Heart left ventricle (tissue), 16 donors: ENCODE results near the gene MPPE1. TPM values are rescaled to one million over a fixed set of nuclear protein-coding genes. Genes with fewer than 3 reads are reported as not detected.

ENCODE experiments used
- ATAC-seq, 4 donors: fragments of 200-7000 bp; cut with Tn5 transposase; one replicate each; pipeline ENCODE4 v1.9.1; 2020 to 2022; ENCODE audit warnings: moderate library complexity in 4 of 4, mild to moderate bottlenecking in 3 of 4, moderate number of reproducible peaks in 1 of 4
- DNase-seq, 5 donors: peaks; one replicate each; pipeline ENCODE4 v3.0.0-alpha.2; 2020
- H3K27ac ChIP-seq, 12 donors: fragments of 200-600 bp; sonication (generic) in 4 of 12; one replicate each; pipeline versions ENCODE4 v1.5.0 to v1.8.0; 2016 to 2022; ENCODE audit warnings: mild to moderate bottlenecking in 2 of 12
- H3K27me3 ChIP-seq, 9 donors: fragments of 200-600 bp; sonication (generic) in 2 of 9; one replicate each; pipeline versions ENCODE4 v1.5.1 to v1.8.0; 2016 to 2022; ENCODE audit warnings: mild to moderate bottlenecking in 3 of 9
- H3K36me3 ChIP-seq, 9 donors: fragments of 200-600 bp; sonication (generic) in 2 of 9; one replicate each; pipeline versions ENCODE4 v1.5.0 to v1.8.0; 2018 to 2022; ENCODE audit warnings: mild to moderate bottlenecking in 2 of 9
- H3K4me1 ChIP-seq, 12 donors: fragments of 200-600 bp; sonication (generic) in 4 of 12; one replicate each; pipeline versions ENCODE4 v1.5.0 to v1.8.0; 2016 to 2022; ENCODE audit warnings: mild to moderate bottlenecking in 3 of 12
- H3K4me3 ChIP-seq, 12 donors: fragments of 200-600 bp; sonication (generic) in 4 of 12; one replicate each; pipeline versions ENCODE4 v1.5.0 to v1.8.0; 2017 to 2022; ENCODE audit warnings: mild to moderate bottlenecking in 9 of 12, moderate library complexity in 4 of 12
- H3K9me3 ChIP-seq, 12 donors: fragments of 200-600 bp; sonication (generic) in 4 of 12; one replicate each; pipeline versions ENCODE4 v1.5.0 to v1.8.0; 2016 to 2022; ENCODE audit warnings: mild to moderate bottlenecking in 1 of 12
- CTCF ChIP-seq, 12 donors: fragments of 200-600 bp; sonication (generic) in 4 of 12; IDR thresholded peaks; one replicate each; pipeline versions ENCODE4 v1.5.0 to v1.8.0; 2018 to 2022; ENCODE audit warnings: antibody characterized with exemption in 12 of 12, mild to moderate bottlenecking in 5 of 12
- POLR2A ChIP-seq, 2 donors: fragments of 450-650 bp; IDR thresholded peaks; one replicate each; pipeline ENCODE4 v1.6.1; 2017; ENCODE audit warnings: antibody characterized with exemption in 2 of 2, mild to moderate bottlenecking in 2 of 2, moderate library complexity in 2 of 2
- WGBS, 4 donors: extraction: QIAGEN DNeasy Blood & Tissue Kit in 2 of 4; methylation state at CpG; one replicate each; pipeline versions ENCODE4 v1.1.5 to v1.1.7; 2013 to 2018; 5-methylcytosine and 5-hydroxymethylcytosine counted together
- intact Hi-C, 10 donors: fragments of 100-400 bp; cut with DNase I; formaldehyde crosslinking; loops; one replicate each; pipeline versions ENCODE4 v1.11.1 to v1.14.2; 2022
- polyA plus RNA-seq, 2 donors: library from polyadenylated mRNA; stranded (reverse); fragments of 200-250 nt; gene quantifications; one replicate each; pipeline ENCODE4 v1.2.3, GENCODE V29; 2013
- total RNA-seq, 9 donors: library from RNA; depleted of rRNA in 2 of 9; stranded (reverse); fragments of >200 nt in 2 of 9; fragmentation: NEBNext Ultra II Directional in 3 of 9; extraction: Animal tissue kit (Norgen Biotek cat#: 25700) in 3 of 9; gene quantifications; one replicate each; pipeline versions ENCODE4 v1.1.0 to v1.2.4, GENCODE V29; 2016 to 2023
- donor health status: ischemic (EF 13 %, LVEDD 7.1; RV severe dilation, severe dysfunction).
- donor health status: healthy with polysubstance abuse.
- donor health status: DM: no; HTN: yes; CAD: no.
- donor health status: DM: no; HTN: no; CAD: no.
- donor health status: ischemic (EF 25% LVEDD 6.9; RV normal size, moderate dysfunction).
- donor health status: ischemic (EF 25% LVEDD 5.7; RV mildly dilated, moderate dysfunction).
- donor health status: healthy.
- donor health status: DM: yes; HTN: yes; CAD: no.
- donor health status: ischemic (EF 35%, LVEDD 5.7; RV mildly dilated, moderate dysfunction).
- donor health status: nonischemic (EF 11% LVEDD 7.7; RV severe dilation, severe dysfunction).
- donor health status: DM: yes; HTN: yes; CAD: no.
- donor health status: PGD.
- donor health status: ischemic (EF 29% LVEDD 5.4; RV normal size, mild dysfunction).
- donor health status: nonischemic (EF 23%, LVEDD 6.1; RV moderate dilation, normal function).

Gene MPPE1
- total and polyA plus RNA-seq, 11 donors: 17.8 to 45.5 (median 29.6) TPM

GRCh38 chr18:11842562-11842961, 65.6 kb downstream of the MPPE1 start:
- TF ChIP-seq CTCF (IDR thresholded peaks at IDR 0.05): no peak
- no peak for TF ChIP-seq POLR2A (IDR thresholded peaks at IDR 0.05)
- DNase-seq (no peak), ATAC-seq (no peak)
- H3K27ac ChIP-seq: no peak overlapping the region
- intact Hi-C loops: loop anchor here in 1 of 10 donors (10.0 kb wide), 1 partner anchor 108 kb away; no protein-coding TSS in a partner anchor
- no peaks in the 10 kb centered on the region for H3K9me3 ChIP-seq
- no peaks in the 10 kb centered on the region for H3K4me1 ChIP-seq
- 71 to 78% (median 74%) methylated on average over 5 of the region's 5 CpGs for WGBS, 4 donors
- H3K27me3 ChIP-seq: no peaks in the 10 kb centered on the region
- no peaks in the 10 kb centered on the region for H3K36me3 ChIP-seq
- H3K4me3 ChIP-seq: no peak overlapping the region

- H3K27me3 ChIP-seq: no peaks in the 10 kb centered on the region
- H3K4me3 ChIP-seq: no peak overlapping the region
- no peak overlapping the region for H3K27ac ChIP-seq
- H3K9me3 ChIP-seq: no peaks in the 10 kb centered on the region
- intact Hi-C loops: loop anchor here in 1 of 10 donors (10.0 kb wide), 1 partner anchor 106 kb away; no protein-coding TSS in a partner anchor
- H3K36me3 ChIP-seq: no peaks in the 10 kb centered on the region
- ATAC-seq: no peak
- 33 to 47% (median 41%) methylated on average over 6 of the region's 6 CpGs for WGBS, 4 donors
- DNase-seq: no peak
- no peaks in the 10 kb centered on the region for H3K4me1 ChIP-seq
- no peak for TF ChIP-seq CTCF (IDR thresholded peaks at IDR 0.05)
- TF ChIP-seq POLR2A (IDR thresholded peaks at IDR 0.05): no peak
Measured at GRCh38 chr18:11840493-11840892, 67.6 kb downstream of the MPPE1 start.

GRCh38 chr18:11839556-11839955, 68.6 kb downstream of the MPPE1 start:
- Histone ChIP-seq H3K36me3 (no peaks in the 10 kb centered on the region), H3K27me3 (no peaks in the 10 kb centered on the region), H3K9me3 (no peaks in the 10 kb centered on the region), H3K4me3 (no peak overlapping the region), H3K27ac (no peak overlapping the region), H3K4me1 (no peaks in the 10 kb centered on the region)
- DNase-seq: no peak
- ATAC-seq: no peak
- TF ChIP-seq CTCF (IDR thresholded peaks at IDR 0.05) (no peak), POLR2A (IDR thresholded peaks at IDR 0.05) (no peak)
- intact Hi-C loops: no loop called here
- WGBS, 4 donors: 62 to 78% (median 74%) methylated on average over 6 of the region's 6 CpGs

- 58 to 67% (median 63%) methylated on average over 5 of the region's 5 CpGs for WGBS, 4 donors
Measured at GRCh38 chr18:11834772-11835171, 73.3 kb downstream of the MPPE1 start.

More at GRCh38 chr18:11834772-11835171, 73.3 kb downstream of the MPPE1 start:
- intact Hi-C loops: no loop called here
- H3K27ac ChIP-seq: no peak overlapping the region
- no peaks in the 10 kb centered on the region for H3K36me3 ChIP-seq
- H3K9me3 ChIP-seq: no peaks in the 10 kb centered on the region
- ATAC-seq: no peak
- no peaks in the 10 kb centered on the region for H3K4me1 ChIP-seq
- no peaks in the 10 kb centered on the region for H3K27me3 ChIP-seq
- TF ChIP-seq CTCF (IDR thresholded peaks at IDR 0.05): no peak
- no peak for TF ChIP-seq POLR2A (IDR thresholded peaks at IDR 0.05)
- H3K4me3 ChIP-seq: no peak overlapping the region
- DNase-seq: no peak

Other genes starting within 250 kb of the MPPE1 start
- 1 to 10 TPM; 1.1 to 5.9 (median 1.8) TPM for gene GNAL, start 219.1 kb downstream of the MPPE1 start, total RNA-seq
- under 1 TPM; 0.76 to 0.84 TPM for gene GNAL, start 219.1 kb downstream of the MPPE1 start, polyA plus RNA-seq
- 10 to 100 TPM; 29.6 to 41.2 (median 37.3) TPM for gene CHMP1B, start 56.9 kb downstream of the MPPE1 start, total RNA-seq
- 10 to 100 TPM; 19.8 to 37.4 TPM for gene CHMP1B, start 56.9 kb downstream of the MPPE1 start, polyA plus RNA-seq
- 10 to 100 TPM; 18.1 to 73.0 (median 44.3) TPM for gene IMPA2, start 73.2 kb upstream of the MPPE1 start, total RNA-seq
- 10 to 100 TPM; 19.9 to 34.9 TPM for gene IMPA2, start 73.2 kb upstream of the MPPE1 start, polyA plus RNA-seq
- not detected for gene ANKRD62, start 185.5 kb upstream of the MPPE1 start, total RNA-seq
- gene ANKRD62, start 185.5 kb upstream of the MPPE1 start, polyA plus RNA-seq: not detected